ENCODE measurements around the gene CFAP43.

DNA sequence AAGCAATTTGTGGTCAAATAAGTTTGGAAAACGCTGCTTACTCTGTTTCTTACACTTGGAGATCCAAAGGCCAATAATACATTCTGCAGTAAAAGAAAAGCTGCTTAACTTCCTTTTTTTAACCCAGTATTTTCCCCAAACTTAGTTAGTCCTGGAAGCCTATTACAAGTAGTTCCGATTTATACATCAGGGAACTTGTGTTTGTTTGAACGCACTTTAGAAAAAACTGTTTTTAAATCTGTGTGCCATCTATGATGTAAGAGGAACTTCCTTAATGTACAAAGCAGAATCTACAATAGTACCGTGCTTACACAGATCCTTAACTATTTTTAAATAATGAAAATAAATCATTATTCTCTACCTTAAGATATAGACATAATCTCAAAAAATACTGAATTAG, 87.2 kb downstream of the CFAP43 start:
- TF ChIP-seq, protein P1, sequence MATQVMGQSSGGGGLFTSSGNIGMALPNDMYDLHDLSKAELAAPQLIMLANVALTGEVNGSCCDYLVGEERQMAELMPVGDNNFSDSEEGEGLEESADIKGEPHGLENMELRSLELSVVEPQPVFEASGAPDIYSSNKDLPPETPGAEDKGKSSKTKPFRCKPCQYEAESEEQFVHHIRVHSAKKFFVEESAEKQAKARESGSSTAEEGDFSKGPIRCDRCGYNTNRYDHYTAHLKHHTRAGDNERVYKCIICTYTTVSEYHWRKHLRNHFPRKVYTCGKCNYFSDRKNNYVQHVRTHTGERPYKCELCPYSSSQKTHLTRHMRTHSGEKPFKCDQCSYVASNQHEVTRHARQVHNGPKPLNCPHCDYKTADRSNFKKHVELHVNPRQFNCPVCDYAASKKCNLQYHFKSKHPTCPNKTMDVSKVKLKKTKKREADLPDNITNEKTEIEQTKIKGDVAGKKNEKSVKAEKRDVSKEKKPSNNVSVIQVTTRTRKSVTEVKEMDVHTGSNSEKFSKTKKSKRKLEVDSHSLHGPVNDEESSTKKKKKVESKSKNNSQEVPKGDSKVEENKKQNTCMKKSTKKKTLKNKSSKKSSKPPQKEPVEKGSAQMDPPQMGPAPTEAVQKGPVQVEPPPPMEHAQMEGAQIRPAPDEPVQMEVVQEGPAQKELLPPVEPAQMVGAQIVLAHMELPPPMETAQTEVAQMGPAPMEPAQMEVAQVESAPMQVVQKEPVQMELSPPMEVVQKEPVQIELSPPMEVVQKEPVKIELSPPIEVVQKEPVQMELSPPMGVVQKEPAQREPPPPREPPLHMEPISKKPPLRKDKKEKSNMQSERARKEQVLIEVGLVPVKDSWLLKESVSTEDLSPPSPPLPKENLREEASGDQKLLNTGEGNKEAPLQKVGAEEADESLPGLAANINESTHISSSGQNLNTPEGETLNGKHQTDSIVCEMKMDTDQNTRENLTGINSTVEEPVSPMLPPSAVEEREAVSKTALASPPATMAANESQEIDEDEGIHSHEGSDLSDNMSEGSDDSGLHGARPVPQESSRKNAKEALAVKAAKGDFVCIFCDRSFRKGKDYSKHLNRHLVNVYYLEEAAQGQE (IDR thresholded peaks at IDR 0.05) = no peak
- TF ChIP-seq, protein P2, sequence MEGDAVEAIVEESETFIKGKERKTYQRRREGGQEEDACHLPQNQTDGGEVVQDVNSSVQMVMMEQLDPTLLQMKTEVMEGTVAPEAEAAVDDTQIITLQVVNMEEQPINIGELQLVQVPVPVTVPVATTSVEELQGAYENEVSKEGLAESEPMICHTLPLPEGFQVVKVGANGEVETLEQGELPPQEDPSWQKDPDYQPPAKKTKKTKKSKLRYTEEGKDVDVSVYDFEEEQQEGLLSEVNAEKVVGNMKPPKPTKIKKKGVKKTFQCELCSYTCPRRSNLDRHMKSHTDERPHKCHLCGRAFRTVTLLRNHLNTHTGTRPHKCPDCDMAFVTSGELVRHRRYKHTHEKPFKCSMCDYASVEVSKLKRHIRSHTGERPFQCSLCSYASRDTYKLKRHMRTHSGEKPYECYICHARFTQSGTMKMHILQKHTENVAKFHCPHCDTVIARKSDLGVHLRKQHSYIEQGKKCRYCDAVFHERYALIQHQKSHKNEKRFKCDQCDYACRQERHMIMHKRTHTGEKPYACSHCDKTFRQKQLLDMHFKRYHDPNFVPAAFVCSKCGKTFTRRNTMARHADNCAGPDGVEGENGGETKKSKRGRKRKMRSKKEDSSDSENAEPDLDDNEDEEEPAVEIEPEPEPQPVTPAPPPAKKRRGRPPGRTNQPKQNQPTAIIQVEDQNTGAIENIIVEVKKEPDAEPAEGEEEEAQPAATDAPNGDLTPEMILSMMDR (IDR thresholded peaks at IDR 0.05; ENCODE audit: low read depth, low read length, missing input control) = no peak
- TF ChIP-seq SP1 (IDR thresholded peaks at IDR 0.05) = no peak
- no peak for TF ChIP-seq YY1 (IDR thresholded peaks at IDR 0.05)
- no peak for TF ChIP-seq EGR1 (IDR thresholded peaks at IDR 0.05; ENCODE audit: low read depth in 2 of 2)

Measured in liver (tissue), 3 donors.